WTC11 (cell line): ENCODE measurements around the gene FBXL14.

ENCODE experiments used
- TF ChIP-seq, protein P1 (sequence below): sonication (generic); formaldehyde crosslinking; IDR thresholded peaks from 2 replicates; pipeline ENCODE4 v1.8.0; 2023; ENCODE audit warnings: mild to moderate bottlenecking, missing genetic modification reagents
- TF ChIP-seq, protein P2 (sequence below): sonication (generic); formaldehyde crosslinking; IDR thresholded peaks from 2 replicates; pipeline ENCODE4 v1.8.1; 2022; ENCODE audit warnings: mild to moderate bottlenecking, missing genetic modification reagents, moderate library complexity, borderline replicate concordance

DNA sequence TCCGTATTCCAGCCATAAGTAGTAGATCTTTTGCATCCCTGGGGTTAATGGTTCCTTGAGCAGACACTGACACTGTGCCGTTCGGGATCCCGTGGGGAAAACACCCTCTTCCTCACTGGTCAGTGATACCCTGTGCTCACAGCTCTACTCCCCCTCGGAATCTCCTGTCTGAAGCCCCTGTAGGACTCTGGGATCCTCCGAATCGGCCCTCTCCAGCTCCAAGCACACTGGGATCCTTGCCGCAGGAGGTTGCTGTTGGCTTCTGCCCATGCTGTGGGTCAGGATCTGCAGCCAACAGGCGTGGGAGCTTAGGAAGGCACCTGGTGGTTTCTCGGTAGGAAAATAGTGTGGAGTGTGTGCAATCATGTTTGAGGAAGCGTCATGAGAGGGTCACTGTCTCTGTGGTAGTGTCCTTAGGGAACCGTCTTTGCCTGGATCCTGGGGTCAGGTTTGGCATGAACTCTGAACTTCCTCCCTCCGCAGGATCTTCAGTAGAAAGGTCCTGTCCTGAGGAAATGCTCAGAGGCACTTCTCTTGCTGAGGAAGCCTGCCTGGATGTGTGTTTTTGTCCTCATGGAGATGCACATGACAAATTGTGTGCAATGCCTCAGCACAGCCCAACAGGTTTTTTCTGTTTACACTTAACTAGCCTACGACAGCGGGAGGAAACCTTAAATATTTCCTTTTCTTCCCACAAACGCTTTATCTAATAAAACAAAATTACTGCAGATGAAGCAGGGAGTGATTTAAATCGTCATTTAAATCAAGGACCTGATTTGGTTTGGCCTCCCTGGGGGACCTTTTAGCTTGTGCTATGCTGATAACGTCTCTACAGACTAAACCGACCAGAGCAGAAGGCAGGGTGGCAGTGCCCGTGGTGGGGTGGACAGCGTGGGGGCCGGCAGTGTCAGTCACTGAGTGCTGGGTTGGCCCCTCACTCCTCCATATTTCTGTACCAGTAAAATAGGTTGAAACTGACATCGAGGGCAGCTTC is 18.7 kb downstream of the FBXL14 start:
- TF ChIP-seq, protein P1, sequence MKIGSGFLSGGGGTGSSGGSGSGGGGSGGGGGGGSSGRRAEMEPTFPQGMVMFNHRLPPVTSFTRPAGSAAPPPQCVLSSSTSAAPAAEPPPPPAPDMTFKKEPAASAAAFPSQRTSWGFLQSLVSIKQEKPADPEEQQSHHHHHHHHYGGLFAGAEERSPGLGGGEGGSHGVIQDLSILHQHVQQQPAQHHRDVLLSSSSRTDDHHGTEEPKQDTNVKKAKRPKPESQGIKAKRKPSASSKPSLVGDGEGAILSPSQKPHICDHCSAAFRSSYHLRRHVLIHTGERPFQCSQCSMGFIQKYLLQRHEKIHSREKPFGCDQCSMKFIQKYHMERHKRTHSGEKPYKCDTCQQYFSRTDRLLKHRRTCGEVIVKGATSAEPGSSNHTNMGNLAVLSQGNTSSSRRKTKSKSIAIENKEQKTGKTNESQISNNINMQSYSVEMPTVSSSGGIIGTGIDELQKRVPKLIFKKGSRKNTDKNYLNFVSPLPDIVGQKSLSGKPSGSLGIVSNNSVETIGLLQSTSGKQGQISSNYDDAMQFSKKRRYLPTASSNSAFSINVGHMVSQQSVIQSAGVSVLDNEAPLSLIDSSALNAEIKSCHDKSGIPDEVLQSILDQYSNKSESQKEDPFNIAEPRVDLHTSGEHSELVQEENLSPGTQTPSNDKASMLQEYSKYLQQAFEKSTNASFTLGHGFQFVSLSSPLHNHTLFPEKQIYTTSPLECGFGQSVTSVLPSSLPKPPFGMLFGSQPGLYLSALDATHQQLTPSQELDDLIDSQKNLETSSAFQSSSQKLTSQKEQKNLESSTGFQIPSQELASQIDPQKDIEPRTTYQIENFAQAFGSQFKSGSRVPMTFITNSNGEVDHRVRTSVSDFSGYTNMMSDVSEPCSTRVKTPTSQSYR (CRISPR knock-in tag), result no peak
- TF ChIP-seq, protein P2, sequence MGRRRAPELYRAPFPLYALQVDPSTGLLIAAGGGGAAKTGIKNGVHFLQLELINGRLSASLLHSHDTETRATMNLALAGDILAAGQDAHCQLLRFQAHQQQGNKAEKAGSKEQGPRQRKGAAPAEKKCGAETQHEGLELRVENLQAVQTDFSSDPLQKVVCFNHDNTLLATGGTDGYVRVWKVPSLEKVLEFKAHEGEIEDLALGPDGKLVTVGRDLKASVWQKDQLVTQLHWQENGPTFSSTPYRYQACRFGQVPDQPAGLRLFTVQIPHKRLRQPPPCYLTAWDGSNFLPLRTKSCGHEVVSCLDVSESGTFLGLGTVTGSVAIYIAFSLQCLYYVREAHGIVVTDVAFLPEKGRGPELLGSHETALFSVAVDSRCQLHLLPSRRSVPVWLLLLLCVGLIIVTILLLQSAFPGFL (CRISPR knock-in tag), result no peak
